NCI-H1105 treated with DMSO at 0.1 percent for 48 hours (cell line): Measurements from ENCODE around the gene YBEY.

ENCODE experiments used
- DNase-seq: peaks from one replicate; lab custom pipeline; 2025; lab: John Stamatoyannopoulos, UW

The YBEY gene

DNA sequence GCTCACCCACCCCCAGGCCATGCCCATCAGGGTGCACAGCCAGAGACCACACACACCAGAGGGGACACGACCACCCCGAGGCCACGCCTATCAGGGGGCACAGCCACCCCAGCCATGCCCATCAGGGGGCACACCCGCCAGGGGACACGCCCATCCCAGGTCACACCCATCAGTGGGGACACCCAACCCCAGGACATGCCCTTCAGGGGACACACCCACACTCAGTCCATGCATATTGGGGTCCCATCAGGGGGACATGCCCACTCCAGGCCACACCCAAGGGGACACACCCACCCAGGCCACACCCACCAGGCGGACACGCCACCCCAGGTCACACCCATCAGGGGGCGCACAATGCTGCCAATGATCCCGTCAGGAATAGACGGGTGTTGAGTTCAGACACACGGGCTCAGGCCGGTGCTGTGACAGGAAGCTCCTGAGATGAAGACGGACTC lies 21.4 kb upstream of the YBEY start:
- DNase-seq = no peak

DNA sequence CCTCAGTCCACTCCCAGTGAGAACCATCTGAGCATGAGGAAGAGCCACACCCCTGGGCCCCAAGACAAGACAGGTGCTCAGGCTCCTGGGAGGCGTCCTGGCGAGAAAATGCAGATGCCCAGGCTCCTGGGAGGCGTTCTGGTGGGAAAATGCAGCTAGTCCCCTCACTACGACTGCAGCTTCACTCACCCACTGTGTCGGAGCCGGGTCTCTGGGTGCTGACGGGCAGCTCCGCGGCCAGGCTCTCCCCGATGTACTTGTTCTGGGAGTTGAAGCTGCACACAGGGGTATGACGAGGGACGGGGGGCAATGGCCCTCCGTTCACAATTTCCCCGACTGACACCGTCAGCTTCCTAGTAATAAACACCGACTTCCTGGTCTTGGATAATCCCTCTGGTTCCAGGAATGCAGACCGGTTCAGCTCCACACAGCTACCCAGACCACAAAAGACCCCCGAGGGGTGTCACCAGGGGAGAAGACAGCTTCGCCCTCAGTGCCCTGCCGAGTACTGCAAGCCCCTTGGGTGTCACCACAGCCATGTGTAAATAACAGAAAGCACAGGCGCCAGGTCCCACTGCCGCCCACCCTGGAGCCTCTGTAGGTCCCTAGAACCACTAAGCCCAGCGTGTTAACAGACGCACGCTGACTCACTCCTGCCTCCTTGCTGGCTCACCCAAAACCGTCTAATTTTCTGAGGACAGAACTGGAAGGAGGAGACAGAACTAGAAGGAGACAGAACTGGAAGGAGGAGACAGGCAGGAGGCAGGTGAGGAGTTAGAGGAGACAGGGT lies 20.2 kb upstream of the YBEY start:
- no peak for DNase-seq

DNA sequence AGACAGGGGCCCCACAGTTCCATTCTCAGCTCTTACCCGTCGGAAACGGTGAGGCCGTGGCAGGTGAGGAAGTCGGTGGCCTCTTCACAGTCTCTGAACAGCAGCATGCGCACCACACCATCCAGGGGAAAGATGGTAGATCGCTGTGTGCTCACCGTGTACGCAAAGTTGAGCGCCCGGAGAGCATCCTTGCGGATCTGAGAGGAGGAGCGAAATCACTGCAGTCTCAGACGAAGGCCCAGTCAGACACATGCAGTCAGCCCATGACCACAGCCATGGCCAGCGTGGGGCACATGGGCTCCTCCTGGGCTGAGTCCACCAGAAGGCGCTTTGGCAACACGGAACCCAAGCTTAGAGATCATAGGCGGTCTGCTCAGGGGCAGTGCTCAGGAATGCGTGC lies 19.2 kb upstream of the YBEY start:
- DNase-seq = no peak

DNA sequence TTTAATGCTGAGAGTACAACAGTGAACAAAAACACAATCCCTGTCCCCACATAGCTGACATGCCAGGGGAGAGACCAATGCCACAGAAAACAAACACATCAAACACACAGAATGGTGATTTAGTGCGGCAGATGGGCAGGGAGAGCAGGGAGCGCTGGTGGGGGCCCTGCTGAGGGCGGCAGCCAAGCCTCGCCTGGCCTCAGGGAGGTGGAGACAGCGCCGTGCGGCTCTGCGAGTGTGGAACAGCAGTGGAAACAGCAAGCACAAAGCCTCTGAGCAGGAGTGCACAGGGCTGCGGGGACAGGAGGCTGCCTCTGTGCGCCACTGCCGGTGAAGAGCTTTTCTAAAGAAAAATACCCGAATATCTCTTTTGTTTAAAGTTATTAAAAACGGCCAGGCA lies 17.8 kb upstream of the YBEY start:
- DNase-seq = no peak

DNA sequence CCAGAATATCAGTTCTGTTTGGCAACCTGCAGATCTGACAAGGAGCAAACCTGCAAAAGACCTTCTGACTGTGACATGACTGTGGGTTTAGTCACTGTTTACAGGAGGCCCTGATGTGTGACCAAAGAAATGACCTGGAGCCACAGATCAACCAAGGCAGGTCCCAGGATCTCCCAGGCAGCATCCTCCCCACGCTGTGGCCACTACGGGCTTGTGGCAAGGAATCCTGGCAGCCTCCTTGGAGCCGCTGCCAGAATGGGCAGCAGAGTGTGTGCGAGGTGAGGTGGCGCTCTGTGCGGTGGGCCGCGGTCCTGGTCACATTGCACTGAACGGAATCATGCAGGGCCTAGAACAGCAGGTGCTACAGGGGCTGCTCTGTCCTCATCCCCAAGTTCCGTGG lies 16.7 kb upstream of the YBEY start:
- no peak for DNase-seq

DNA sequence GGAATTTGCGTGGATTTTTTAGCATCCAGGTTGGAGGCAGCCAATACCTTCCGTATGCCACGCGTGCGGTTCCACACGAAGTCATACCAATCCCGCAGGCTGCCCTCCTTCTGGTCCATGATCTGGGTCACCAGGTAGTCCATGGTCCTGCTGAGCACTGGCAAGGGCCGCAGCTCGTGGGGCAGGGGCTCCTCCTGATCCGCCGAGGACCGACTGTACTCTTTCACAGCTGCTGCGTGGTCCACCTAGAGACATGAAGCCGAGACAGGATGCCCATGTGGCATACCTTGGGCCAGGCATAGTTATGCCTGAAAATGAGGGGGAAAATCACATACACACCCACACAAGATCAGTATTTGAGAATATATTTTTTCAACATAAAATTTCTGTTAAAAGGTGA lies 12.8 kb upstream of the YBEY start:
- DNase-seq = no peak

DNA sequence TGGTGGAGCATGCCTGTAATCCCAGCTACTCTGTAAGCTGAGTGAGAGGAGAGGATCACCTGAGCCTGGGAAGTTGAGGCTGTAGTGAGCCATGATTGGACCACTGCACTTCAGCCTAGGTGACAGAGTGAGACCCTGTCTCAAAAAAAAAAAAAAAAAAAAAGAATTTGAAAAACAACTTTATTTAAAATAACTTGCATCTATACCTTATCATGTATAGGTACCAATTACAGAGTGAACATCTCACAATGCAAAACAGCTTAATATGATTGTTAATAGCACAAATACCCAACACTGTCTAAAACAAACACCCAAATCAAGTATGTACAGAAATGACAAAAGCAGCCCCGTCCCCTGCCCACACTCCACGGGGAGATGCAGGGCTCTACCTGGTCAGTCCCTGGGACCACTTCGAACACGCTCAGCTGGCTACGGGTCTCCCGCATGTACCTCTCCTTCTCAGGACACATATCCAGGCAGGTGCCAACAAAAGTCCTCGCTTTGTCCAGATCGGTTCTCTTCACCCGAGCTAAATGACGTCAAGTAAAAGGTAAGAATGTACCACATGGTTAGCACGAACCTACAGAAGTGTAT lies 11.2 kb upstream of the YBEY start:
- no peak for DNase-seq

DNA sequence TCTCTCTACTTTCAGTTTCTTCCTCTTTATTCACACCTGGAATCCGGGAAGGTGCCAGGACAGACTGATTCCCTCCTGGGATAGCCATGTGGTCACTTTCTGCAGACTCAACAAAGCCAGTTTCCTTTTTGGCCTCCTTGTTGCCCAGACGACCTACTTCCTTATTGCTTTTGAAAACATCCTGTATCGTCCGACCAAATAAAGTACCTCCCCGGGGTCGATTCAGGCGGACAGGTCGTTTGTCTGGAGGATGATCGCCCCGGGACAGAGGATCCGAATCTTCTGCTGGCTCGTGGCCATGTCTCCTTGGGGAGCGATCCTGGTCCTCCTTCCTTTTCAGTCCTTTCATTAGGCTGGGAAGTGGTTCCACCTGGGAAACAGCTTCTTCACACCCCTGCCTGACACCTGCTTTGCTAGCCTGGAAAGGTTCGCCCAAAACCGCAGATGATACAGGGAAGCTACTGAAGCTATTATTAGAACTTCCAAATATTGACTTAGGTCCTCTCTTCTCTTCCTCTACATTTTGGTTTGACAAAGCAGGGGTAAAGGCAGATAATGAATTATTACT lies 2.0 kb upstream of the YBEY start:
- DNase-seq = no peak

DNA sequence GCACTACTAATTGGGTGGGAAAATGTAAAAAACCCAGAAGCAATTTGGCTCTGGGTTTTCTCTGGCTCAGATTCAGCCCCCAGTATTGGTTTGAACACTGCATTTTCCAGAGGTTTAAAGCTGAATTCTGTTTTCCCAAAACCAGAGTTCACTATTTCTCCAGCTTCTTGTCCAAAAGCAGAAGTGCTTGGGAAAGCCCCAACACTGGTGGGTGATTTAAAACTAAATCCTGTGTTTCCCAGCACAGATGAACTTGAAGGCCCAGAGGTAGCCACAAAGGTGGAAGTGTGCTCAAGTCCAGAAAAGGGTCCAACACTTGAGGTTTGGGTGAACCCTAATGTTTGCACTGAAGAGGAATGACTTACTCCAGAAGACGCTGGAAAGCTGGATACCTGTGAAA lies 1.4 kb upstream of the YBEY start:
- no peak for DNase-seq

DNA sequence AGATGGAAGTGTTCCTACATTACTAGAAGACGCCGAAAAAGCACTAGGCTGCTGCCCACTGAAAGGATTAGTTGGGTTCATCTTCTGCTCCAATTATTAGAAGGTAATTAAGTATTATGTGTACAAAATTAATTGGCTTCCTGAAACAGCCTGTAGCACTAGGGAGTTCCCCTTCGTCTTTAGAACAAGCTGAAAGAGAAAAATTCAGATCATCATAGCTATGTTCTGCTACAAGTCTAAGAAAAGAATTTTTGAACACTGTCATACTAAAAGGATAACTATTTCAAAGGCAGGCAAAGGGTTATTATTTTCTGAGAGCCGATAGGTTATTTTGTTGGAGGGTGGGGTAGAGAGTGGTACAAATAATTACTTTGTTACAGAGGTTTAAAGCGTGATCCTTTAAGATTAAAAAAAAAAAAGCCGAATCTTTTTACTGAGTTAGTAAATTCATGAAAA lies 908 bp upstream of the YBEY start, which contains the start of gene MCM3AP:
MCM3AP (minus strand) TSS at position 406 of the 456 bp plus-strand sequence; CDS start at position 81, 325 bp downstream.
- DNase-seq = no peak

DNA sequence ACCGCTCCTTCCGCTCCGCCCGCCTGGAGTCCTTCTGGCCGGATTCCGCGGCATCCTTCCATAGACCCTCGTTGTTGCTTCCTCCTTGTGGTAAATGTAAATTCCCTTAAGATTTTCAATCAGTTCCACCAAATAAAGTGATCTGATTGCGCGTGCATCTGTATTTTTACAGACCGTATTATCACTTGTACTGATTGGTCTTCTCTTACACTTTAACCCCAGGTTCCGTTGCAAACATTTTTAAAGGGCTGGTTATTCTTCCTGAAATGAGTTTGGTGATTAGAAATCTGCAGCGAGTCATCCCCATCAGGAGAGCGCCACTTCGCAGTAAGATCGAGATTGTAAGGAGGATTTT lies 483 bp downstream of the YBEY start:
- DNase-seq = no peak

DNA sequence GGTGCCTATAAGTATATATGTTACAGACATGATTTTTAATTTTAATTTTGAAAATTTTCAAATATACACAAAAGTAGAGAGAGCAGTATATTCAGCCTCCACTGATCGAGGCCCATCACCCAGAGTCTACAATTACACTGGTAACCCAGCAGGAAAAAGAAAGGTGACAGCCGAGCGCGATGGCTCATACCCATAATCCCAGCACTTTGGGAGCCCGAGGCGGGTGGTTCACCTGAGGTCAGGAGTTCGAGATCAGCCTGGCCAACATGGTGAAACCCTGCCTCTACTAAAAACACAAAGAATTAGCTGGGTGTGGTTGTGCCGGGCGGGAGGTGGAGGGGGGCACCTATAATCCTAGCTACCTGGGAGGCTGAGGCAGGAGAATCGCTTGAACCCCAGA lies 1.4 kb downstream of the YBEY start:
- no peak for DNase-seq

DNA sequence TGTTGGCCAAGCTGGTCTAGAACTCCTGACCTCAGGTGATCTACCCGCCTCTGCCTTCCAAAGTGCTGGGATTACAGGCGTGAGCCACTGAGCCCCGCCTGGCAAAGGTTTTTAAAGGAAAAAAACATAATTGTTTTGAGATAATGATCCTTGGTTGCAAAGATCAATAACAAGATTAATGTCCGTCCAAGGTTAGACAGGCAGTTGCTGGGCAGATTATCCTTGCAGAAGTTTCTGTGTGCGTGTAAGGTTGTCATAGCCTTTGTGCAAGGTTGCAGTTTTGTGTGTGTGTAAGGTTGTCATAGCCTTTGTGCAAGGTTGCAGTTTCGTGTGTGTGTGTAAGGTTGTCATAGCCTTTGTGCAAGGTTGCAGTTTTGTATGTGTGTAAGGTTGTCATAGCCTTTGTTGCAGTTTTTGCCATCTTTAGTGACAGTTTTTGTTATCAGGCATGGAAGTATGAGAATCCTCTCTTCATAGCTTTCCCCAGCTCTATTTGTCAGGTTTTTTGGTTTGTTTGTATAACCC lies 3.6 kb downstream of the YBEY start:
- no peak for DNase-seq

DNA sequence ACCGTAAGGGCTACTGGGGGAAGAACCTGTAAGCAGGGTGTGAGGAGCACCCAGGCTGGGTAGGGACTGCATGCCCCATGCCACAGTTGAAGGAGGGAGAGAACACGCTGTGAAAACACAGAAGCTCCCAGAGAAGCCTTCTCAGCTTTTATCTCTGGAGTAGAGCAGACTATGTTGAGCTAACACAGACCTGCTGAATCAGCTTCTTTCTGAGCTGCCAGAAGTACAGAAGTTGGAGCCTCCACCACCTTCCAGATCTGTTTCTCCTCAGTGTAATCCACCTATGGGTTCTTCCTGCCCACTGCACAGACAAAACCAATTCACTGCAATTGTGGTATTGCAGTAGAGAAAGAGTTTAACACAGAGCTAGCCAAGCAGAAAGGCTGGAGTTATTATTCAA lies 5.4 kb downstream of the YBEY start:
- no peak for DNase-seq

DNA sequence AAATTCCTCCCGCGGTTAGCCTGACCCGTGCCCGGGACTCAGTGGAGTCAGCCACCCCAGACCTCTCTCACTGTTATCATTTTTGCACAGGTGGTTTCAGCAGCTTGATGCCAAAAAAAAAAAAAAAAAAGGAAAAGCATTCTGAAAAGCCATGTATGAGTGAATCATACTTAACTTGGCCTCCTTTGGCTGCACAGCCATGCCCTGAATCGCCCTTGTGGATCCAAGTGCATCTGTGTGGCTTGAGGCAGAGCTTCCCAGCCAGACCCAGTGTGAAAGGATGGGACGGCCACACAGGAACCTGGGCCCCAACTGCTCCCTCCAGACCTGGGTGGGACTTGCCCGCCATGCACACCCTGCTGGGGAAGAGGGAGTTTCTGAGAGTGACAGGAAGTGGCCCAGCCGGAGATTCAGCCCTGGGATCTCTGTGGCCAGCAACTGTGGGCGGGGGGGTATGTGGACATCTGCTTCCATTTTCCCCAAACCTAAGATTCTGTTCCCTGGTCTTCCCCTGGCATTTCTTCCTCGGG lies 8.6 kb downstream of the YBEY start:
- DNase-seq = no peak

DNA sequence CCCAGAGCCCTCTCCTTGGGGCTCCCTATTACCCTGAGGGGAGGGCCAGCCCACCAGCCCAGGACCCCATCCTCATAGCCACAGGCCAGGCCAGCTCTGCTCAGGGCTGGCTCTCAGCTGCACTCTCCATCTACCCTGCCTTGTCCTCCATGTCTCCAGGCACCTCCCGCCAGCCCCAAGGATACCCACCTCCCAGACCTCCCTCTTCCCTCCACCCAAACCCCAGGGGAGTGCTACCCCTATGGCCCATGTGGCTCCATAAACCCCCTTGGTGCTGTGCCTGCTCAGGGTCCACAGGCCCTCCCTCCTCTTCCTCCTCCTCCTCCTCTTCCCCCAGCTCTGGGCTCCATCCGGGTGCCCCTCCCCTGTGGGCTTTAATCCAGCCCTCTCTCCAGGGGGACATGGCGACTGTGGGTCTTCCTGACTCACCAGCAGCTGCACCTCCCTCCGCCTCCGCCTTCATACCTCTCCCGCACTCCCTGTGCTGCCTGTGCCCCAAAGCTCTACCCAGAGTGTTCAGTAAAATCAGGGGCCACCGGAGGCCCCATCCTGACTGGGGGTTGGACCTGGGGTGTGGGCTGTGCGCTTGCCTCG lies 9.1 kb downstream of the YBEY start:
- DNase-seq = peak; percentile 10

DNA sequence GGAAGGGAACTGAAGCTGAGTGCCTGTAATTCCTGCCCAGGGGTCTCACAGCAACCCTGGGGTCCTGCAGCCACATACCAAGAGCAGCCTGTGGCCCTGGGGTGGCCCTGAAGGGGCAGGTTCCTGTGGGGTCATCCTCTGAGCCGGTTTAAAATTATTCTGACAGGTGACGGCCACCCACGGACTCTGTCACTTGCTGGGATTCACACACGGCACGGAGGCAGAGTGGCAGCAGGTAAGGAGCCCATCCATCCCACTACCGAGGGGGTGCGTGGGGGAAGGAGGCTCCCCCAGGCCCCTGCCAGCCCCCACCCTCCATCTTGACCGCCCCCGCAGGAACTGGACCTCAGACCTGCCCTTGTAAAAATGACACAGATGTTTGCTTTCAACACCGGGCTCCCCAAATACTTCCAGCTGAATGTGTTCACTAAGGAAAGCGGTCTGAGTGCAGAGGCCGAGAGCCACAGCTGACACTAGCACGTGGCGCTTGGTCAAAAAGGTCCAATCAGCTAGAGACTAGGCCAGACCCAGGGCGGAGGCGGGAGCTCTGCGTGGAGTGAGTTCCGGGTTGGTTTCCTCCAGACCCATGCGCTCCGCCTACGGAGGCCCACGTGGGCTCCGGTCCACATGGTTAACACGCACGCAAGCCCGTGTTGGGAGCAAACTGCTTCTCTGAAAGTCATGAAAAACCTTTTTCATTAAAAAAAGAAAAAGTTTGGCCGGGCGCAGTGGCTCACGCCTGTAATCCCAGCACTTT lies 10.0 kb downstream of the YBEY start:
- no peak for DNase-seq

DNA sequence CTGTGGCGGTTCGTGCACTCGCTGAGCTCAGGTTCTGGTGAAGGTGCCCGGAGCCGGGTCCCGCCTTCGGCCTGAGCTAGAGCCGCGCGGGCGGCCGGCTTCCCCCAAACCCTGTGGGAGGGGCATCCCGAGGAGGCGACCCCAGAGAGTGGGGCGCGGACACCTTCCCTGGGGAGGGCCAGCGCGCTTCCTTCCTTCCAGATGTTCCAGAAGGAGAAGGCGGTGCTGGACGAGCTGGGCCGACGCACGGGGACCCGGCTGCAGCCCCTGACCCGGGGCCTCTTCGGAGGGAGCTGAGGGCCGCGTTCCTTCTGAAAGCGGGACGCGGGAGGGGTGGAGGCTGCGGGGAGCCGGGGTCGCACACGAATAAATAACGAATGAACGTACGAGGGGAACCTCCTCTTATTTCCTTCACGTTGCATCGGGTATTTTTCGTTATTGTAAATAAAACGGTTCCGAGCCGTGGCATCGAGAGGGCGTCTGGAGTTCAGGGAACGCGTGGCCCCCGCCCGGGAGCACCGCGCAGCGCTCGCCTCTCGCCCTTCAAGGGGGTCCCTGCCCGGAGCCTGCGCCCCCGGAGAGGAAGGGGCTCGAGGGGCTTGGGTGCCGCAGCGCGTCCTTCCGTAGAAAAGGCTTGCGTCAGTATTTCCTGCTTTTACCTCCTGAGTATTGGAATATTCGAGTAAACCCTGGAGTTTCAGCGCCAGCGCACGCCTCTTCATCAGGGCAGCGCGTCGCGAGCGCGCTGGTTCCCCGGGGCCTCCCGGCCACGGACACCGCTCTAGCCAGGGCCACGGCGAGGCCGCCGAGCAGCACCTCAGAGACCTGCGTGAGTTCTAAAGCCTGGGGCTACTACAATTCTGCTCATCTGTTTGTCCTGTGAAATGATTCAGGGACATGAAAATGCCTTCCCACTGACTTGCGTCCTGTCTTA lies 11.5 kb downstream of the YBEY start:
- peak; percentile 26 for DNase-seq

DNA sequence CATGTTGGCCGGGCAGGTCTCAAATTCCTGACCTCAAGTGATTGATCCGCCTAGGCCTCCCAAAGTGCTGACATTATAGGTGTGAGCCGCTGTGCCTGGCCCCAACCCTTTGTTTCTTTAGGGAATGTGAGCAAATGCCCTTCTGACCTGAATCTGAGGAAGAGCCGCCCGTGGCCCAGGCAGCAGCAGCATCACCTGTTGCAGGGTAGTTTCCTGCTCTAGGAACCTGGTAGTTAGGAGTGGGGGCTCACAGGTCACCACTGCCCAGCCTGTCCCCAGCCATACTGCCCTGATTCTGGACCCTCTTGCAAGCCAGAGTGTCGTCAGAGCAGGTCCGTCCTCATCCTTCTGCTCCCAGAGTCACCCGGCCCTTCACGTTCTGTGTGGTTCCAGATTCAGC lies 13.0 kb downstream of the YBEY start:
- DNase-seq = no peak

DNA sequence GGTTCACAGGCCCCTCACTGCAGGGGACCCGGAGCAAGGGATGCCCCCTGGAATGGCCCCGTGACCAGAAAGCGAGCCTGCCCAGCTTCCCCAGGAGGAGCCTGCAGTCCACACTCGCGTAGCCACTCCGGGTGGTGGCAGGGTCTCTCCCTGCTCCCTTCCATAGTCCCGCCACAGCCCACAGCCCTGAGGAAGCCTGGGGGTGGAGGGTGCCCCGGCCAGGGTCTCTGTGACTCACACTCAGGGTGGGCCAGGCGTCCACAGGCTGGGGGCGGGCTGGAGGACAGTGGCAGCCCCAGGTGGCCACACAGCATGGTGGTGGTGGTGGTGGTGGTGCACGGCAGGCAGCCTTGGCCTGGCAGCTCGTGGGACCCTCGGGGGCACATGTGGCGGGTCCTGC lies 15.6 kb downstream of the YBEY start:
- no peak for DNase-seq

DNA sequence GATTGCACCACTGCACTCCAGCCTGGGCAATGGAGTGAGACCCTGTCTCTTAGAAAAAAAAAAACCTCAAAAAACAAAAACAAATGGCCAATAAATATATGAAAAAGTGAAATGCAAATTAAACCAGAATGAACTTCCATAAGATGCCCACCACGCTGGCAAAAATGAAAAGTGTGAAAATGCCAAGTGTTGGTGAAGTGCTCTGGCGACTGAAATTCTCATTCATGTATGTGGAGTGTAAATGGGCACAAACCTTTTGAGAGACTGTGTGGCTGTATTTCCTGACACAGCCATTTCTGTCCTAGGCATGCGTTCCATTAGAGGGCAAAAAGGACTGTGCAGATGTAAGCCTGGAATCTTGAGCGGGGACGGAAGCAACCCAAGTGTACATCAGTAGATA lies 18.3 kb downstream of the YBEY start:
- DNase-seq = no peak
